Endothelial cell (in vitro differentiated cells): Measurements from ENCODE around the gene XYLB. TPM values are rescaled to one million over a fixed set of nuclear protein-coding genes. Genes with fewer than 3 reads are reported as not detected.

Experiments
- DNase-seq: peaks from one replicate; pipeline ENCODE4 v3.0.0; 2021; ENCODE audit warnings: low spot score
- H3K27ac Mint-ChIP-seq: one replicate; pipeline ENCODE4 v1.8.0; 2021; ENCODE audit warnings: mixed read lengths, inconsistent platforms; ENCODE audit not compliant: unreplicated experiment
- H3K27me3 Mint-ChIP-seq: one replicate; pipeline ENCODE4 v1.8.0; 2021; ENCODE audit warnings: mild to moderate bottlenecking, moderate library complexity, mixed read lengths, inconsistent platforms; ENCODE audit not compliant: unreplicated experiment
- H3K36me3 Mint-ChIP-seq: one replicate; pipeline ENCODE4 v1.8.0; 2021; ENCODE audit warnings: mild to moderate bottlenecking, low read depth, mixed read lengths, inconsistent platforms; ENCODE audit not compliant: unreplicated experiment
- H3K4me1 Mint-ChIP-seq: one replicate; pipeline ENCODE4 v1.8.0; 2021; ENCODE audit warnings: mild to moderate bottlenecking, mixed read lengths, inconsistent platforms; ENCODE audit not compliant: unreplicated experiment
- H3K4me3 Mint-ChIP-seq: one replicate; pipeline ENCODE4 v1.8.0; 2021; ENCODE audit warnings: mild to moderate bottlenecking, mixed read lengths, inconsistent platforms; ENCODE audit not compliant: unreplicated experiment
- H3K9me3 Mint-ChIP-seq: one replicate; pipeline ENCODE4 v1.8.0; 2021; ENCODE audit warnings: mixed read lengths, inconsistent platforms; ENCODE audit not compliant: unreplicated experiment
- CTCF ChIP-seq: fragments of 200-600 bp; sonication (generic); IDR thresholded peaks from one replicate; pipeline ENCODE4 v1.5.0; 2021; ENCODE audit warnings: antibody characterized with exemption; ENCODE audit not compliant: unreplicated experiment
- total RNA-seq: library from RNA; stranded (reverse); fragmentation: NEBNext Ultra II Directional; extraction: Animal tissue kit (Norgen Biotek cat#: 25700); gene quantifications from one replicate; pipeline ENCODE4 v1.2.1, GENCODE V29; 2021; ENCODE audit not compliant: unreplicated experiment

Gene XYLB
- total RNA-seq, 1 donor from 2014 or later, result 2.4 TPM

GRCh38 chr3:38313263-38313662 is 33.3 kb upstream of the XYLB start:
- Mint-ChIP-seq H3K4me1 (peaks cover 26% of the 10 kb centered on the region), H3K9me3 (no peaks in the 10 kb centered on the region), H3K4me3 (no peak overlapping the region), H3K27ac (no peak overlapping the region), H3K27me3 (peaks cover 7% of the 10 kb centered on the region), H3K36me3 (peaks cover 4% of the 10 kb centered on the region)
- no peak for TF ChIP-seq CTCF
- DNase-seq, result no peak

GRCh38 chr3:38313695-38314094 is 32.9 kb upstream of the XYLB start:
- Mint-ChIP-seq H3K36me3 (peaks cover 4% of the 10 kb centered on the region), H3K9me3 (no peaks in the 10 kb centered on the region), H3K4me1 (peaks cover 26% of the 10 kb centered on the region), H3K27me3 (peaks cover 7% of the 10 kb centered on the region), H3K4me3 (no peak overlapping the region), H3K27ac (no peak overlapping the region)
- DNase-seq, result no peak
- no peak for TF ChIP-seq CTCF

- TF ChIP-seq CTCF, result no peak
- H3K4me3 Mint-ChIP-seq, result no peak overlapping the region
- H3K9me3 Mint-ChIP-seq, result no peaks in the 10 kb centered on the region
- peaks cover 6% of the 10 kb centered on the region for H3K27me3 Mint-ChIP-seq
- H3K4me1 Mint-ChIP-seq, result peaks cover 26% of the 10 kb centered on the region
- H3K27ac Mint-ChIP-seq, result no peak overlapping the region
- peaks cover 4% of the 10 kb centered on the region for H3K36me3 Mint-ChIP-seq
- no peak for DNase-seq
Observed at GRCh38 chr3:38314112-38314763, 32.3 kb upstream of the XYLB start.

- H3K4me3 Mint-ChIP-seq, result no peak overlapping the region
- no peak for TF ChIP-seq CTCF
- no peaks in the 10 kb centered on the region for H3K9me3 Mint-ChIP-seq
- peaks cover 4% of the 10 kb centered on the region for H3K27me3 Mint-ChIP-seq
- H3K4me1 Mint-ChIP-seq, result peaks cover 26% of the 10 kb centered on the region
- no peak for DNase-seq
- H3K27ac Mint-ChIP-seq, result no peak overlapping the region
- H3K36me3 Mint-ChIP-seq, result peaks cover 4% of the 10 kb centered on the region
Observed at GRCh38 chr3:38314764-38315487, 31.7 kb upstream of the XYLB start.
